ENCODE results near the gene RNF213.

- TF ChIP-seq POLR2AphosphoS5 (IDR thresholded peaks at IDR 0.05; ENCODE audit: low read depth, low read length) (no peak), SIN3A (IDR thresholded peaks at IDR 0.05; ENCODE audit: borderline replicate concordance, insufficient read depth, low read length) (no peak), REST (IDR thresholded peaks at IDR 0.05; ENCODE audit: insufficient read depth in 1 of 2, low read depth in 2 of 2, low read length in 2 of 2) (no peak)
Observed at GRCh38 chr17:80354336-80354735, 93.7 kb downstream of the RNF213 start.

Data from PFSK-1 (cell line).